GM12878 (cell line): ENCODE results near the gene ABCC9. TPM values are rescaled to one million over a fixed set of nuclear protein-coding genes. Genes with fewer than 3 reads are reported as not detected.

ENCODE experiments used
- ATAC-seq: fragments of 200-7000 bp; cut with Tn5 transposase; 3 replicates; pipeline ENCODE4 v1.9.1; 2020; ENCODE audit warnings: mild to moderate bottlenecking, moderate library complexity
- BruUV-seq: library from RNA; stranded (reverse); fragments of 400-500 nt; replicated peaks from 2 replicates; lab custom pipeline; 2021; lab: Mats Ljungman, UMichigan
- CTCF ChIA-PET: fragments of 300-600 bp; sonication (Branson Sonifier 250); formaldehyde crosslinking; extraction: SDS; loops from one replicate; lab custom pipeline; 2021; ENCODE audit warnings: inconsistent platforms; lab: Yijun Ruan, JAX
- POLR2A ChIA-PET: fragments of 350-600 bp; formaldehyde crosslinking; extraction: SDS; loops from one replicate; lab custom pipeline; 2021; ENCODE audit warnings: inconsistent platforms; lab: Charles Lee
- RAD21 ChIA-PET: fragments of 300-600 bp; sonication (Branson Sonifier 250); formaldehyde crosslinking; loops from one replicate; lab custom pipeline; 2023; ENCODE audit warnings: antibody characterized with exemption; ENCODE audit not compliant: unreplicated experiment; lab: Charles Lee
- SMC1A ChIA-PET: fragments of 300-600 bp; sonication (Branson Sonifier 250); formaldehyde crosslinking; loops from one replicate; lab custom pipeline; 2023; ENCODE audit not compliant: unreplicated experiment, uncharacterized antibody; lab: Charles Lee
- DNase-seq: peaks from one replicate; pipeline ENCODE4 v3.0.0-alpha.2; 2011; ENCODE audit warnings: low read depth, low spot score
- FAIRE-seq: peaks from 3 replicates; lab custom pipeline; 2011; peaks lifted over from hg19 to GRCh38; lab: Jason Lieb, UNC
- H2AFZ ChIP-seq: 2 replicates; pipeline ENCODE4 v1.6.0; 2011; ENCODE audit warnings: low read depth, low read length, control low read depth; ENCODE audit not compliant: control insufficient read depth
- H3K27ac ChIP-seq: 2 replicates; pipeline ENCODE4 v1.5.1; 2011; ENCODE audit warnings: control low read depth; ENCODE audit not compliant: control insufficient read depth, insufficient read depth
- H3K27me3 ChIP-seq, 2 experiments: replicated peaks in 1 of 2; 2 replicates each; pipeline versions ENCODE4 v1.6.0 to v1.6.1; 2011; ENCODE audit warnings: low read length in 1 of 2; ENCODE audit not compliant: control insufficient read depth in 2 of 2, insufficient read depth in 2 of 2
- H3K36me3 ChIP-seq, 2 experiments: 2 replicates each; pipeline ENCODE4 v1.5.1; 2011; ENCODE audit warnings: low read length in 1 of 2; ENCODE audit not compliant: control insufficient read depth in 2 of 2, insufficient read depth in 2 of 2
- H3K4me1 ChIP-seq: 2 replicates; pipeline ENCODE4 v1.6.1; 2011; ENCODE audit warnings: mild to moderate bottlenecking, low read length, moderate library complexity, mixed read lengths; ENCODE audit not compliant: control insufficient read depth, insufficient read depth
- H3K4me2 ChIP-seq: 2 replicates; pipeline ENCODE4 v1.6.0; 2011; ENCODE audit warnings: control low read depth; ENCODE audit not compliant: control insufficient read depth, insufficient read depth
- H3K4me3 ChIP-seq: fragments of 200-600 bp; sonication (generic); 2 replicates; pipeline ENCODE4 v1.5.1; 2016
- H3K79me2 ChIP-seq: 2 replicates; pipeline ENCODE4 v1.6.0; 2011; ENCODE audit warnings: low read length; ENCODE audit not compliant: control insufficient read depth, insufficient read depth
- H3K9ac ChIP-seq: 2 replicates; pipeline ENCODE4 v1.8.0; 2011; ENCODE audit warnings: low read length, control low read depth, mixed read lengths; ENCODE audit not compliant: control insufficient read depth, insufficient read depth
- H3K9me3 ChIP-seq: replicated peaks from 3 replicates; pipeline ENCODE4 v1.5.1; 2011; ENCODE audit warnings: mild to moderate bottlenecking, low read length; ENCODE audit not compliant: control insufficient read depth, insufficient read depth
- H4K20me1 ChIP-seq: 2 replicates; pipeline ENCODE4 v1.6.0; 2011; ENCODE audit not compliant: control insufficient read depth, insufficient read depth
- ATF3 ChIP-seq: IDR thresholded peaks from 2 replicates; pipeline ENCODE4 v1.6.1; 2011; ENCODE audit warnings: low read depth, mild to moderate bottlenecking, low read length, moderate library complexity, borderline replicate concordance; ENCODE audit errors: extremely low read depth
- CHD1 ChIP-seq: IDR thresholded peaks from 2 replicates; pipeline ENCODE4 v1.6.1; 2012; ENCODE audit warnings: low read depth, low read length, improper control_type of control experiment
- CHD2 ChIP-seq: IDR thresholded peaks from 2 replicates; pipeline ENCODE4 v1.6.1; 2011; ENCODE audit warnings: low read depth, low read length, improper control_type of control experiment, borderline replicate concordance
- HDAC2 ChIP-seq: fragments of 200-600 bp; sonication (generic); IDR thresholded peaks from 2 replicates; pipeline ENCODE4 v1.6.1; 2017
- MEF2B ChIP-seq: fragments of 450-650 bp; IDR thresholded peaks from 2 replicates; pipeline ENCODE4 v1.6.1; 2018; ENCODE audit warnings: mild to moderate bottlenecking, moderate library complexity; ENCODE audit not compliant: partially characterized antibody, poor library complexity, severe bottlenecking
- POU2F2 ChIP-seq: IDR thresholded peaks from 3 replicates; pipeline ENCODE4 v1.6.1; 2011; ENCODE audit warnings: low read depth, mild to moderate bottlenecking, low read length, borderline replicate concordance
- SIN3A ChIP-seq: IDR thresholded peaks from 2 replicates; pipeline ENCODE4 v1.6.1; 2012; ENCODE audit warnings: low read depth, low read length, improper control_type of control experiment
- SMAD1 ChIP-seq: fragments of 450-650 bp; IDR thresholded peaks from 2 replicates; pipeline ENCODE4 v1.6.1; 2018; ENCODE audit warnings: mild to moderate bottlenecking, low read depth; ENCODE audit not compliant: partially characterized antibody
- ZNF384 ChIP-seq: IDR thresholded peaks from 2 replicates; pipeline ENCODE4 v1.6.1; 2012; ENCODE audit warnings: low read depth, mild to moderate bottlenecking, low read length, improper control_type of control experiment, borderline replicate concordance
- WGBS: methylation state at CpG from one replicate; pipeline ENCODE4 v1.1.6; 2016; ENCODE audit warnings: low lambda C conversion rate; ENCODE audit not compliant: insufficient replicate concordance, insufficient coverage; ENCODE audit errors: missing lambda C conversion rate; 5-methylcytosine and 5-hydroxymethylcytosine counted together
- in situ Hi-C: fragments of 300-500 bp; cut with MboI; formaldehyde crosslinking; loops from 9 replicates; pipeline ENCODE4 v1.14.3; 2018; ENCODE audit warnings: mixed read lengths
- intact Hi-C: fragments of 100-400 bp; cut with micrococcal nuclease; formaldehyde crosslinking; loops from one replicate; pipeline ENCODE4 v1.14.2; 2022; ENCODE audit not compliant: unreplicated experiment
- polyA plus RNA-seq, 11 experiments: library from polyadenylated mRNA; depleted of rRNA in 4 of 11; unstranded in 6 of 11; stranded (reverse) in 5 of 11; fragments of >200 nt; fragmentation: Nextera tagmentation in 4 of 11; fragmentation: Illumina TruSeq in 1 of 11; extraction: Ambion mirVana in 4 of 11; extraction: Trizol in 1 of 11; gene quantifications; 1 replicate in 1 of 11; 2 replicates in 10 of 11; pipeline versions ENCODE4 v1.2.1 to v1.2.3, GENCODE V29; 2011 to 2016; ENCODE audit warnings: inconsistent platforms in 2 of 11, missing spikeins in 2 of 11, low read depth in 1 of 11
- total RNA-seq, 4 experiments: library from RNA; depleted of rRNA in 3 of 4; stranded (reverse); fragments of >200 nt in 3 of 4; fragmentation: Illumina TruSeq in 1 of 4; extraction: Trizol in 1 of 4; gene quantifications; 2 replicates each; pipeline versions ENCODE4 v1.2.1 to v1.2.3, GENCODE V29; 2013 to 2021
- TF ChIP-seq, protein P1 (sequence below): fragments of 450-650 bp; formaldehyde crosslinking; IDR thresholded peaks from 2 replicates; pipeline ENCODE4 v1.5.0; 2022; ENCODE audit warnings: mild to moderate bottlenecking, missing genetic modification characterization
- TF ChIP-seq, protein P2 (sequence below): fragments of 450-650 bp; IDR thresholded peaks from 2 replicates; pipeline ENCODE4 v1.6.1; 2018; ENCODE audit warnings: mild to moderate bottlenecking, low read depth, moderate library complexity; ENCODE audit not compliant: partially characterized antibody

ABCC9 gene
- total and polyA plus RNA-seq, 10 of the 15 experiments (the other 5 are each of a cell fraction or from before 2014, with no cell fraction given), result under 0.01 to 0.10 (median 0.04) TPM; not detected in 2

- 36% methylated on average over 23 of the region's 23 CpGs for WGBS
- Histone ChIP-seq H3K4me2 (no peak overlapping the region), H3K9me3 (no peaks in the 10 kb centered on the region), H3K9ac (no peak overlapping the region), H3K36me3 (no peaks in the 10 kb centered on the region), H3K4me3 (no peak overlapping the region), H3K4me1 (no peaks in the 10 kb centered on the region), H4K20me1 (no peaks in the 10 kb centered on the region), H3K27me3 (peaks cover 0 to 8% of the 10 kb centered on the region in 2 experiments; a peak in 1 of 4 replicates), H2AFZ (no peak overlapping the region), H3K27ac (no peak overlapping the region), H3K79me2 (no peaks in the 10 kb centered on the region)
- ChIA-PET CTCF (no interaction called here), POLR2A (no interaction called here), RAD21 (no interaction called here), SMC1A (no interaction called here)
- in situ Hi-C loops (no loop called here), intact Hi-C loops (no loop called here)
- no peak for FAIRE-seq
- BruUV-seq, result no TSS peak
- no peak for DNase-seq
- no peak for TF ChIP-seq ZNF384
- no peak for TF ChIP-seq POU2F2
- no peak for TF ChIP-seq CHD2
- no peak for TF ChIP-seq SIN3A
- no peak for TF ChIP-seq SMAD1
- TF ChIP-seq MEF2B, result no peak
- no peak for ATAC-seq
Measured at GRCh38 chr12:21773263-21773741, 167.9 kb downstream of the ABCC9 start.

DNA sequence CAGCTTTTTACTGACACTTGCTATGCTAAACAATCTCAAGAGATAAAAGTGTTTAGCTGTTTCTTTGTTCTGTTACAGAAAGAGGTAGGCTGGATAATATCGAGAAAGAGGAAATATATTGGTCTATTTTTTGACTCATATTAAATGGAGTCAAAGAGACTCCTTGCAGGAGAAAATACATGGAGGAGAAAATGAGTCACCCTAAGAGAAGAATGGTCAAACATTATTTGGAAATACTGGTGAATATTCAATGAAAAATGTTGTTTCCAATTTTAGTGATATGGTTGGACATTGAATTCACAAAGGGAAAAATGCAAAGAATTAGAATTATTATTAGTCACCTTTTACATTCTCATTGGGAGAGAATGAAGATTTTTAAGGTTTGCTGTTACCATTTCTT, 169.9 kb downstream of the ABCC9 start:
- intact Hi-C loops, result no loop called here
- BruUV-seq, result no TSS peak
- TF ChIP-seq, protein P1, sequence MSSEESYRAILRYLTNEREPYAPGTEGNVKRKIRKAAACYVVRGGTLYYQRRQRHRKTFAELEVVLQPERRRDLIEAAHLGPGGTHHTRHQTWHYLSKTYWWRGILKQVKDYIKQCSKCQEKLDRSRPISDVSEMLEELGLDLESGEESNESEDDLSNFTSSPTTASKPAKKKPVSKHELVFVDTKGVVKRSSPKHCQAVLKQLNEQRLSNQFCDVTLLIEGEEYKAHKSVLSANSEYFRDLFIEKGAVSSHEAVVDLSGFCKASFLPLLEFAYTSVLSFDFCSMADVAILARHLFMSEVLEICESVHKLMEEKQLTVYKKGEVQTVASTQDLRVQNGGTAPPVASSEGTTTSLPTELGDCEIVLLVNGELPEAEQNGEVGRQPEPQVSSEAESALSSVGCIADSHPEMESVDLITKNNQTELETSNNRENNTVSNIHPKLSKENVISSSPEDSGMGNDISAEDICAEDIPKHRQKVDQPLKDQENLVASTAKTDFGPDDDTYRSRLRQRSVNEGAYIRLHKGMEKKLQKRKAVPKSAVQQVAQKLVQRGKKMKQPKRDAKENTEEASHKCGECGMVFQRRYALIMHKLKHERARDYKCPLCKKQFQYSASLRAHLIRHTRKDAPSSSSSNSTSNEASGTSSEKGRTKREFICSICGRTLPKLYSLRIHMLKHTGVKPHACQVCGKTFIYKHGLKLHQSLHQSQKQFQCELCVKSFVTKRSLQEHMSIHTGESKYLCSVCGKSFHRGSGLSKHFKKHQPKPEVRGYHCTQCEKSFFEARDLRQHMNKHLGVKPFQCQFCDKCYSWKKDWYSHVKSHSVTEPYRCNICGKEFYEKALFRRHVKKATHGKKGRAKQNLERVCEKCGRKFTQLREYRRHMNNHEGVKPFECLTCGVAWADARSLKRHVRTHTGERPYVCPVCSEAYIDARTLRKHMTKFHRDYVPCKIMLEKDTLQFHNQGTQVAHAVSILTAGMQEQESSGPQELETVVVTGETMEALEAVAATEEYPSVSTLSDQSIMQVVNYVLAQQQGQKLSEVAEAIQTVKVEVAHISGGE (CRISPR knock-in tag), result no peak
- TF ChIP-seq, protein P2, sequence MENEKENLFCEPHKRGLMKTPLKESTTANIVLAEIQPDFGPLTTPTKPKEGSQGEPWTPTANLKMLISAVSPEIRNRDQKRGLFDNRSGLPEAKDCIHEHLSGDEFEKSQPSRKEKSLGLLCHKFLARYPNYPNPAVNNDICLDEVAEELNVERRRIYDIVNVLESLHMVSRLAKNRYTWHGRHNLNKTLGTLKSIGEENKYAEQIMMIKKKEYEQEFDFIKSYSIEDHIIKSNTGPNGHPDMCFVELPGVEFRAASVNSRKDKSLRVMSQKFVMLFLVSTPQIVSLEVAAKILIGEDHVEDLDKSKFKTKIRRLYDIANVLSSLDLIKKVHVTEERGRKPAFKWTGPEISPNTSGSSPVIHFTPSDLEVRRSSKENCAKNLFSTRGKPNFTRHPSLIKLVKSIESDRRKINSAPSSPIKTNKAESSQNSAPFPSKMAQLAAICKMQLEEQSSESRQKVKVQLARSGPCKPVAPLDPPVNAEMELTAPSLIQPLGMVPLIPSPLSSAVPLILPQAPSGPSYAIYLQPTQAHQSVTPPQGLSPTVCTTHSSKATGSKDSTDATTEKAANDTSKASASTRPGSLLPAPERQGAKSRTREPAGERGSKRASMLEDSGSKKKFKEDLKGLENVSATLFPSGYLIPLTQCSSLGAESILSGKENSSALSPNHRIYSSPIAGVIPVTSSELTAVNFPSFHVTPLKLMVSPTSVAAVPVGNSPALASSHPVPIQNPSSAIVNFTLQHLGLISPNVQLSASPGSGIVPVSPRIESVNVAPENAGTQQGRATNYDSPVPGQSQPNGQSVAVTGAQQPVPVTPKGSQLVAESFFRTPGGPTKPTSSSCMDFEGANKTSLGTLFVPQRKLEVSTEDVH, result no peak
- TF ChIP-seq CHD1 (no peak), HDAC2 (no peak), ATF3 (no peak)

More for the DNA sequence above, 169.9 kb downstream of the ABCC9 start:
- no peak overlapping the region for H3K27ac ChIP-seq
- peaks cover 0 to 8% of the 10 kb centered on the region in 2 experiments; a peak in 1 of 4 replicates for H3K27me3 ChIP-seq
- H3K4me3 ChIP-seq, result no peak overlapping the region
- H3K9me3 ChIP-seq, result no peaks in the 10 kb centered on the region
- ChIA-PET SMC1A (no interaction called here), RAD21 (no interaction called here), POLR2A (no interaction called here), CTCF (no interaction called here)
- DNase-seq (no peak), FAIRE-seq (no peak), ATAC-seq (no peak)
- H3K36me3 ChIP-seq, result no peaks in the 10 kb centered on the region
- H4K20me1 ChIP-seq, result no peaks in the 10 kb centered on the region
- WGBS, result 0% methylated on average over 1 of the region's 1 CpG
- H3K79me2 ChIP-seq, result no peaks in the 10 kb centered on the region
- in situ Hi-C loops, result no loop called here
- H3K4me1 ChIP-seq, result no peaks in the 10 kb centered on the region
- H2AFZ ChIP-seq, result no peak overlapping the region
- no peak overlapping the region for H3K4me2 ChIP-seq
- no peak overlapping the region for H3K9ac ChIP-seq
